H1 (cell line): ENCODE measurements around the gene RBM25. TPM values are rescaled to one million over a fixed set of nuclear protein-coding genes. Genes with fewer than 3 reads are reported as not detected.

Experiments used
- CHD2 ChIP-seq: IDR thresholded peaks from 2 replicates; pipeline ENCODE4 v1.6.1; 2012; ENCODE audit warnings: low read length, improper control_type of control experiment
- KDM1A ChIP-seq: fragments of 200-600, 300-600 bp; sonication (generic); IDR thresholded peaks from 2 replicates; pipeline ENCODE4 v1.7.1; 2016; ENCODE audit warnings: mild to moderate bottlenecking, low read length, borderline replicate concordance
- MAFK ChIP-seq: IDR thresholded peaks from 2 replicates; pipeline ENCODE4 v1.6.1; 2012; ENCODE audit warnings: low read depth, mild to moderate bottlenecking, improper control_type of control experiment, low read length
- RAD21 ChIP-seq, 2 experiments: IDR thresholded peaks in 1 of 2; conservative IDR thresholded peaks in 1 of 2; 2 replicates each; pipeline ENCODE4 v1.6.1; 2011; ENCODE audit warnings: low read depth in 2 of 2, low read length in 2 of 2, improper control_type of control experiment in 1 of 2, inconsistent platforms in 1 of 2, mild to moderate bottlenecking in 1 of 2, moderate library complexity in 1 of 2
- SUZ12 ChIP-seq: fragments of 200-600 bp; sonication (generic); IDR thresholded peaks from 2 replicates; pipeline ENCODE4 v1.6.1; 2012; ENCODE audit warnings: mild to moderate bottlenecking, inconsistent platforms, low read length, moderate library complexity, mixed read lengths
- polyA plus RNA-seq, 7 experiments: library from polyadenylated mRNA; depleted of rRNA in 3 of 7; stranded (reverse) in 5 of 7; unstranded in 2 of 7; fragments of >200 nt in 5 of 7; fragments of 200-250 nt in 2 of 7; gene quantifications; 1 replicate in 5 of 7; 2 replicates in 1 of 7; 4 replicates in 1 of 7; pipeline versions ENCODE4 v1.2.1 to v1.2.3, GENCODE V29; 2011 to 2013; ENCODE audit warnings: missing spikeins in 2 of 7, mixed read lengths in 2 of 7
- total RNA-seq: library from RNA; stranded (reverse); fragmentation: NEBNext Ultra II Directional; extraction: Animal tissue kit (Norgen Biotek cat#: 25700); gene quantifications from 2 replicates; pipeline ENCODE4 v1.2.1, GENCODE V29; 2021

RBM25 gene
- total and polyA plus RNA-seq, 2 of the 8 experiments (the other 6 are each of a cell fraction or from before 2014, with no cell fraction given): 25.6 to 134 TPM

DNA sequence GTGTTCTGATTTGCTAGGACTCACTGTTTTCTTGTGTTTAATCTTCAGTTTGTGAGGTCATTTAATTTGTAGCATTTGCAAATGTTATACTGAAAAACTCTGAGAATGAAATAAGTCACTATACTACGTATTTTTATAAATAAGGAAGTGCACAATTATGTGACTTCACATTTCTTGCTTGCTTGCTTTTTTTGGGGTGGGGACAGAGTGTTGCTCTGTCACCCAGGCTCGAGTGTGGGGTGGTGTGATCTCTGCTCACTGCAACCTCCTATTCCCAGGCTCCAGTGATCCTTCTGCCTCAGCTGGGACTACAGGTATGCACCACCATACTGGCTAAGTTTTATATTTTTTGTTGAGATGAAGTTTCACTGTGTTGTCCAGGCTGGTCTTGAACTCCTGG, 32.7 kb downstream of the RBM25 start (continued):
- TF ChIP-seq KDM1A: no peak
- TF ChIP-seq RAD21 (IDR thresholded peaks at IDR 0.05 in 1 of 2, conservative IDR thresholded peaks at IDR 0.05 in 1 of 2; ENCODE audit: low read depth in 2 of 2, low read length in 2 of 2): no peak
- TF ChIP-seq CHD2: no peak
- TF ChIP-seq MAFK: no peak
- no peak for TF ChIP-seq SUZ12
- TF ChIP-seq, all 59 proteins: peak for 0
